WI38 (cell line): ENCODE results near the gene CELF6.

Experiments
- H3K4me3 ChIP-seq: 2 replicates; pipeline ENCODE4 v1.5.1; 2011; ENCODE audit warnings: low read depth, mild to moderate bottlenecking, control low read depth, low read length
- TF ChIP-seq, protein P1 (sequence below): IDR thresholded peaks from 2 replicates; pipeline ENCODE4 v1.5.1; 2012; ENCODE audit warnings: low read depth, mild to moderate bottlenecking, control low read depth, low read length

CELF6 gene

DNA sequence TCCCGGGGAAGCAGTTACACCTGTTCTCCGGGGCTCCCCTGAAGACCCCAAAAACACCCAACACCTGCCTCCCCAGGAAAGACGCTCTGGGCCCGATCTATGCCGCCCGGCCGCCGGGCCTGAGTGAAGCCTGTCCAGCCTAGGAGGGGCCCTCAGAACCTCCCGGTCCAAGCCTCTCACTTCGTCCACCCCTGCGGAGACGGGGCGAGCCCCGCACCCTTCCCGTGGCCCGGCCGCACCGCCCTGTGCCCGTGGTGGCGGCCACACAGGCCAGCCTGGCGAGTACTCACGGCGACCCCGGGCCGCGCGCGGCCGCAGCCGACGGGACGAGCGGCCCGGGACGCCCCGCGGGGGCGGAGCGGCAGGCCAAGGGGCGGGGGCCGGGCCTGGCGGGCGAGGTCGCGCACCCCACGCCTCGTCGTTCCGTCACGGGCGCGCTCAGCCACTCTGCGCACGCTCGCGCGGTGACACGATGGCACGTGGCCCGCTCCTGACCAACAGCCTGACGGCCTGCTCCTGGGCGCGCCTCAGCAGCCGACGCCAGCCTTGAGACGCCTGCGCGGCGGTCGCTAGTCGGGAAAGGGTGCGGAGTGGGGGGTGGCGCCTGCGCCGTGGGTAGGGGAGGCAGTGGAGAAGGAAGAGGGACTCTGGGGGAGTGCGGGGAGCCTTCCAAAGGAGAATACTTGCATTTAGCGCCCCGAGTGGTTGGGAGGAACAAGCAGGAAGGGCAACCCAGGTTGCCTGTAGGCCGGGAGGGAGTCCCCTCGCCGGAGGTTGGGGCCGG is 47.6 kb downstream of the CELF6 start, which contains the start of gene PARP6:
PARP6 (minus strand) TSS at position 342 of the 784 bp plus-strand sequence. CDS start 5,077 bp downstream, outside the sequence.
- TF ChIP-seq, protein P1, sequence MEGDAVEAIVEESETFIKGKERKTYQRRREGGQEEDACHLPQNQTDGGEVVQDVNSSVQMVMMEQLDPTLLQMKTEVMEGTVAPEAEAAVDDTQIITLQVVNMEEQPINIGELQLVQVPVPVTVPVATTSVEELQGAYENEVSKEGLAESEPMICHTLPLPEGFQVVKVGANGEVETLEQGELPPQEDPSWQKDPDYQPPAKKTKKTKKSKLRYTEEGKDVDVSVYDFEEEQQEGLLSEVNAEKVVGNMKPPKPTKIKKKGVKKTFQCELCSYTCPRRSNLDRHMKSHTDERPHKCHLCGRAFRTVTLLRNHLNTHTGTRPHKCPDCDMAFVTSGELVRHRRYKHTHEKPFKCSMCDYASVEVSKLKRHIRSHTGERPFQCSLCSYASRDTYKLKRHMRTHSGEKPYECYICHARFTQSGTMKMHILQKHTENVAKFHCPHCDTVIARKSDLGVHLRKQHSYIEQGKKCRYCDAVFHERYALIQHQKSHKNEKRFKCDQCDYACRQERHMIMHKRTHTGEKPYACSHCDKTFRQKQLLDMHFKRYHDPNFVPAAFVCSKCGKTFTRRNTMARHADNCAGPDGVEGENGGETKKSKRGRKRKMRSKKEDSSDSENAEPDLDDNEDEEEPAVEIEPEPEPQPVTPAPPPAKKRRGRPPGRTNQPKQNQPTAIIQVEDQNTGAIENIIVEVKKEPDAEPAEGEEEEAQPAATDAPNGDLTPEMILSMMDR: peak; percentile 37
- peak within 1 kb of the TSS; percentile 80 for H3K4me3 ChIP-seq

DNA sequence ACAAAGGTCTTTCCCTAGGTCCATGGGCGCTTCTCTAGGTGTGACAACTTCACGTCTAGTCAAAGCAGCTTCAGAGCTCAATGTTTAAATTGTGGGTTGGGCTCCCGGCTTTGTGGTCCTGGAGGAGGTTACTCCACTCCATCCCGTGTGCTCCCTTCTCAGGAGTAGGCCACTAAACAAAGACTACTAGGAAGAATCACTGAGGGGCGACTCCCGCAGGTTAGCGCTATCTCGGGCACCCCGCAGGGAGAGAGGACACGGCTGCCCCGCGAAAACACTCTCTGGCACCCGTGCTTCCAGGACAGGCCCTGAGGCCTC is 48.1 kb downstream of the CELF6 start:
- H3K4me3 ChIP-seq: peak overlapping the region; percentile 80
- TF ChIP-seq, protein P1: no peak

DNA sequence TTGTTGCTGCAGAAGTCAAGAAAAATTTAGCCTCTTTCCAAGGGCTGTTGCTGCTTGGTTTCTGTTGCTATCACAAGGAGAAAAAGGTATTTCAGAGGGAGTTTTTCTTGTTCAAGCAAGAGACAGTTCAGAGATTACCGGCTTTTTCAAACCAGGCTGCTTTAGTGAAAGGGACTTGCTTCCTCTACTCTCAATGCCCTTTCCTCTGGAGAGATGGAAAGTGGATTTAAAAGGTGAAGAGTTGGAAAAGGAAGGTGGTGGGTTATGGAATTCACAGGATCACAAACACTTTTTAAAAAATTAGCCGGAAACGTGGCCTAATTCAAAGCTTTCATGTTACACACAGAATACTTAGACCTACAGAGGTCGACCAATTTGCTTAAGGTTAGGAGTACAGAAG is 48.7 kb downstream of the CELF6 start:
- TF ChIP-seq, protein P1: no peak
- no peak overlapping the region; the same call in 1 of the 2 replicates for H3K4me3 ChIP-seq

DNA sequence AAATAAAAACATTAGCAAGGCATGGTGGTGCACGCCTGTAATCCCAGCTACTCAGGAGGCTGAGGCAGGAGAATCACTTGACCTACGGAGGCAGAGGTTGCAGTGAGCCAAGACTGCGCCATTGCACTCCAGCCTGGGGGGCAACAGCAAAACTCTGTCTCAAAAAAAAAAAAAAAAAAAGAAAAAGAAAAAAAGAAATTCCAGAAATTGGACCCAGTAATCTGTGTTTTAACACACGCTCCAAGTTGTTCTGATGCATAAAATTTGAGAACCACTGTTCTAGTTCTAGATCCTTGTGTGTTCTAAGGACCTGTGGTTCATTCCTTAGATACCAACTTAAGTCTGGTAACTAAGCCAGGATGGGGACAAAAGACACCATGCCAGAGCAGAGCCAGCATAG is 50.2 kb downstream of the CELF6 start:
- H3K4me3 ChIP-seq: no peak overlapping the region
- TF ChIP-seq, protein P1: no peak

DNA sequence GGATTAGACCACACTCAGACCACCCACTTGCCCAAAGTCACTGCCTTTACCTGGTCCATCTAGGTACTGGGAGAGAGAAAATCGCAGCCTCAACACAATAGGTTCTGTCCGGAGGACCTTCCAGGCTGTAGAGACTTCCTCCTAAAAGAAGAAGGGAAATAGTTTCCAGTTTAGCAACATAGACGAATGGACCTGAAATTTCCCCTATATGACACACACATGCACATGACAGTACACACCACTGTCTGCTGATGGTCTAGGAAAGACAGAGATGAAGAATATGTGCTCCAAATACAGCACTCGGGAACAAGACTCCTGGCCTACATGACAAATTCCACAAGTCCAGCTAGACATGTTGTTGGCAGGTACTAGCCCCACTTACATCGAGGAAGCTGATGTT is 54.9 kb downstream of the CELF6 start:
- TF ChIP-seq, protein P1: no peak
- no peak overlapping the region for H3K4me3 ChIP-seq

- TF ChIP-seq, protein P1: no peak
- H3K4me3 ChIP-seq: no peak overlapping the region
Measured at GRCh38 chr15:72252663-72253299, 67.2 kb downstream of the CELF6 start.

DNA sequence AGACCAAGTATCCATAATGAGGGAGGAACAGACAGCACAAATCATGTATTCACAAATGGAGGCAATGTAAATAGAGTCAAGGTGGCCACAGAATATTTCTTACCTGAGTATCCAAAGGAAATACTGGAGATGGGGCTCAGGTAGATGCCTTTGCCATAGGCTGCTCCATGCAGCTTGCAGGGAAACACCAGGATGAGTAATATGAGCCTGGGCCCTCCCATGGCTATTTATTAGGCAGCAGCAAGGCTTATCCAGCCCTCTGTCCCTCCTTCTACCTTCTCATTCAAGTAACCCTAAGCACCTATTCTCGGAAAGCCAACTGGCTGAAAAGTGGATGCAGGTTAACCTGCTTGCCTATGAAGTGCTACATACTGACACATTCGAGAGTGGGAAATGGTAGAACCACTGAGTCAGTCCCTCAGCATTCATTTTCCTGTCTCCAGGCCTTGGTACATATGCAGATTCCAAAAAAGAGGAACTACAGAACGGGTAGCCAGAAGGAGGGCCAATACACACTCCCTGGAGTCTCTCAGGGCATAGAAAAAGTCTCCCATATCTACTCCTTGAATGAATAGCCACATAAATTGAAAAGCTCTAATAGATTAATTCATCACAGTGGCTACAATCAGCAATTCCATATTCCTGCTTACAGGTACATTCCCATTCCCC is 70.7 kb downstream of the CELF6 start:
- TF ChIP-seq, protein P1: no peak

More for the DNA sequence above, 70.7 kb downstream of the CELF6 start:
- H3K4me3 ChIP-seq: no peak overlapping the region
